ENCODE measurements around the gene RIN1. TPM values are rescaled to one million over a fixed set of nuclear protein-coding genes. Genes with fewer than 3 reads are reported as not detected.

The RIN1 gene
- total RNA-seq, 1 donor from 2014 or later, result 1.0 TPM

DNA sequence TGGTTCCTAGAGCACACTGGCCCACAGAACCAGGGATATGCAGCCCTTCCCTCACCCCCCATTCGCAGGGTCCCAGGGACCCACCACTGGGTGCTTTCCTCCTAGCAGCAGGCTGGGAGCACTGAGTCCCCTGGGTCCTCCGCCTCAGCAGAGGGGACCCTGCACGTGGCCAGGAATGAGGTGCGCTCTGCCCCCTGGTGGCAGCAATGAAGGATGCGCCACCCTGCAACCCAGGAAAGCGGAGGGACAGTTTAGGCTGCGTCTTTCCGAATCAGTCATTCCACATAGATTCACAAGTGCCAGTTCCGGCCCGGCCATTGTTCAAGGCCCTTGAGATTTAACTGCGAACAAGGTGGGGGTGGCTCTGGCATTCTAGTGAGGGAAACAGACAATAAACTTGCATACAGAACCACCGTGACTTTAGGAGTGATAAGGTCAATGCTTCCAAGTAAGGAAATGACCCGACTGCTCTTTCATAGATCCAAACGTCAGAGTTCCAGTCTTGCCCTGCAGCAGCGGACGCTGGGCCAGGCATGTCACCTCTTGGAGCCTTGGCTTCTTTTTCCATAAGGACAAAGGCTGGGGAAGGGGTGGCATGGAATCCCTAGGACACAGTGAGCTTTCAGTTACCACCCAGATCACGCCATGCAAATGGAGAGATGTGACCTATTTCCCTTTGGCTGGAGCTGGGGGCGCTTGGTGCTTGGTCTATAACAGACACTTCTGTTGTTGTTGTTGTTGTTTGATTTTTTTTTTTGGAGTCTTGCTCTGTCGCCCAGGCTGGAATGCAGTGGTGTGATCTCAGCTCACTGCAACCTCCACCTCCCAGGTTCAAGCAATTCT lies 7.7 kb downstream of the RIN1 start:
- no peaks in the 10 kb centered on the region for H3K9me3 ChIP-seq (replicated peaks)
- peaks cover 39% of the 10 kb centered on the region for H3K4me1 ChIP-seq
- intact Hi-C loops (cut with micrococcal nuclease), result no loop called here
- DNase-seq, result peak; percentile 79
- peak overlapping the region; percentile 16 for H3K4me3 ChIP-seq
- TF ChIP-seq, protein P1, sequence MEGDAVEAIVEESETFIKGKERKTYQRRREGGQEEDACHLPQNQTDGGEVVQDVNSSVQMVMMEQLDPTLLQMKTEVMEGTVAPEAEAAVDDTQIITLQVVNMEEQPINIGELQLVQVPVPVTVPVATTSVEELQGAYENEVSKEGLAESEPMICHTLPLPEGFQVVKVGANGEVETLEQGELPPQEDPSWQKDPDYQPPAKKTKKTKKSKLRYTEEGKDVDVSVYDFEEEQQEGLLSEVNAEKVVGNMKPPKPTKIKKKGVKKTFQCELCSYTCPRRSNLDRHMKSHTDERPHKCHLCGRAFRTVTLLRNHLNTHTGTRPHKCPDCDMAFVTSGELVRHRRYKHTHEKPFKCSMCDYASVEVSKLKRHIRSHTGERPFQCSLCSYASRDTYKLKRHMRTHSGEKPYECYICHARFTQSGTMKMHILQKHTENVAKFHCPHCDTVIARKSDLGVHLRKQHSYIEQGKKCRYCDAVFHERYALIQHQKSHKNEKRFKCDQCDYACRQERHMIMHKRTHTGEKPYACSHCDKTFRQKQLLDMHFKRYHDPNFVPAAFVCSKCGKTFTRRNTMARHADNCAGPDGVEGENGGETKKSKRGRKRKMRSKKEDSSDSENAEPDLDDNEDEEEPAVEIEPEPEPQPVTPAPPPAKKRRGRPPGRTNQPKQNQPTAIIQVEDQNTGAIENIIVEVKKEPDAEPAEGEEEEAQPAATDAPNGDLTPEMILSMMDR (IDR thresholded peaks at IDR 0.05; ENCODE audit: borderline replicate concordance), result peak; percentile 95
- peak overlapping the region; percentile 87 for H3K27ac ChIP-seq (replicated peaks)
- peaks cover 11% of the 10 kb centered on the region for H3K36me3 ChIP-seq
- H3K27me3 ChIP-seq (ENCODE audit: low read depth), result no peaks in the 10 kb centered on the region

DNA sequence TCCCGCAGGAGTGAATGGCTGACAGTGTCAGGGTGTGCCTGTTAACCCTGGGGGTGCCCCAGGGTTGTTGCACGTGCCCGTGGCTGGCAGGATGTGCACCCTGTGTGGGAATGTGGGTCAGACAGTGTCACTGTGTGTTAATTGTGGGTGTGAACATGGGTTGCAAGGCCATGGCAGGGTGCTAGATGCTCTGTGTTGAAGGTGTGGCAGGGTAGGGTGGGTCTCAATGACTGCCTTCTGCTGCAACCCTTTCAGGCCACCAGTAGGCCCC lies 8.3 kb downstream of the RIN1 start:
- TF ChIP-seq, protein P1 (IDR thresholded peaks at IDR 0.05; ENCODE audit: borderline replicate concordance), result no peak
- Histone ChIP-seq H3K27ac (replicated peaks) (peak overlapping the region; percentile 87), H3K9me3 (replicated peaks) (no peaks in the 10 kb centered on the region), H3K27me3 (ENCODE audit: low read depth) (no peaks in the 10 kb centered on the region), H3K4me1 (peaks cover 39% of the 10 kb centered on the region), H3K36me3 (peaks cover 5% of the 10 kb centered on the region), H3K4me3 (no peak overlapping the region)
- no peak for DNase-seq
- intact Hi-C loops (cut with micrococcal nuclease), result no loop called here

DNA sequence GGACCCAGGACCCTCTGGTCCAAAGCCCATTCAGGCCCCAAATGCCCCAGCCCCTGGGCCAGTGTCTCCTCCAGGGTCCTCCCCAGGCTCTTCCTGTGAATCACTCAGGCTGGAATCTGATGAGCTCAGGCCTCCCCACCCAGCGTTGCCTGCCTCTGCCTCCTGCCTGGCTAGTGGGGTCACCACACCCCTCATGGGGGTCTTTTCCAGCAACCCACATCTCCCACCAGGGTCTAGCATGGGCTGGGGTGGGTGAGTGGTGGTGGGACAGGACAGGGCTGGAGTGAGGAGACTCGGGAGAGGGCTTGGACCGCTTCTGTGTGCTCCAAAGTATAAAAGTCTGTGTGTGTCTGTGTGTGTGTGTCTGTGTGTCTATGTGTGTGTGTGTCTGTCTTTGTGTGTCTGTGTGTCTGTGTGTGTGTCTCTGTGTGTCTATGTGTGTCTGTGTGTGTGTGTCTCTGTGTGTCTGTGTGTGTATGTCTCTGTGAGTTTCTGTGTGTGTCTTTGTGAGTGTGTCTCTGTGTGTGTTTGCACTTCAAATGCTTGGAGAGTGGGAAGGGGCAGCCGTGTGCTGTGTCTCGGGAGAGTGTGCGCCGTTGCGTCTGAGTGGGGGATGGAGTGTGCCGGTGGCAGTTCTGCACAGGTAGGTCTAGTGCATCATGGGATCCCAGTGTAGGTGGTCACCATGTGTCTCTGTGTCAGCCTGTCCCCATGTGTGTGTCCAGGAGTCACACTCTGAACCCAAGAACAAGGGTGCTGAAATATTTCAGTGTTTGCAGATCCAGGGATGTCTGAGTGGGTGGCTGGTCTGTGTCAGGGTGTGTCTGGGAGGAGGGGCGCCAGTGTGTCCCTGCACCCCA lies 8.8 kb downstream of the RIN1 start:
- no peaks in the 10 kb centered on the region for H3K9me3 ChIP-seq (replicated peaks)
- H3K27ac ChIP-seq (replicated peaks), result peak overlapping the region; percentile 87
- TF ChIP-seq, protein P1 (IDR thresholded peaks at IDR 0.05; ENCODE audit: borderline replicate concordance), result no peak
- intact Hi-C loops (cut with micrococcal nuclease), result no loop called here
- peaks cover 2% of the 10 kb centered on the region for H3K36me3 ChIP-seq
- peaks cover 42% of the 10 kb centered on the region for H3K4me1 ChIP-seq
- peak overlapping the region; percentile 3 for H3K4me3 ChIP-seq
- H3K27me3 ChIP-seq (ENCODE audit: low read depth), result no peaks in the 10 kb centered on the region
- DNase-seq, result no peak

DNA sequence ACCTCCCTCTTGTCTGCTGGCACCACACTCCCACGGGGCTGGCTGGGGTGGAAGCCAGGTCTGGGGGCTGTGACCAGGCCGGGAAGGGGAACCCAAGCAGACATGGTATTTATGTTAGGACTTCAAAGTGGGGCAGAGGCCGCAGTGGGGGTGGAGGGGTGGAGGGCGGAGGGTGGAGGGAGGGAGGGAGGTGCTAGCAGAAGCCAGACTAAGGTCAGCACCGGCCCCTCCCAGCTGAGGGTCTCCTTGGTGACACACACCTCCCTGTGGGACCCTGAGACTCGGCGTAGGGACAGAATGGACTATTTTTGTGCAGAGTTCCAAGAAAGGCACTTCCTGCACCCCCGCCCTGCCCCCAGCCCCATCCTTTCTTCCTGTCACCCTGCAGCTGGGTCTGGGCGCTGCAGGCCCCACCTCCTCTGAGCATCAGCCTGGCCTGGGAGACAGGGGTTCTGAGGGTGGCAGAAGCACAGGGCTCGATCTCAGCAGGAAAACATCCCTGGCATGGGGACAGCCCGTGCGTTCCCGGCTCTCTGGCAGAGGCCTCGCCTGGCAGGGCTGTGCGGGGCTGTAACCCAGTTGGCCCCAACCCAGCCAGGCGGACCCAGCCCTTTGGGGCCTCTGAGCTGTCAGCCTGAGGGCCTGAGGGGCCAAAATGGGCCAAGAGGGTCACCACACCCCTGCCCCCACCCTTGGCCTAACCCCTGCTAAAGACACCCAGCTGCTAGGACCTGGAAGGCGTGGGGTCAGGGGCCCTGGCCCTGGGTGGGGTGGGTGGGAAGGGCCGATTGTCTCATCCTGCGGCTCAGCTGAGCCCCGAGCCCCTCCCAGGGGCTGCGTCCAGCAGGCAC lies 9.7 kb downstream of the RIN1 start:
- Histone ChIP-seq H3K9me3 (replicated peaks) (no peaks in the 10 kb centered on the region), H3K27me3 (ENCODE audit: low read depth) (no peaks in the 10 kb centered on the region), H3K4me3 (peak overlapping the region; percentile 3), H3K4me1 (peaks cover 51% of the 10 kb centered on the region), H3K27ac (replicated peaks) (peak overlapping the region; percentile 87), H3K36me3 (no peaks in the 10 kb centered on the region)
- intact Hi-C loops (cut with micrococcal nuclease), result no loop called here
- peak; percentile 80 for DNase-seq
- TF ChIP-seq, protein P1 (IDR thresholded peaks at IDR 0.05; ENCODE audit: borderline replicate concordance), result no peak

DNA sequence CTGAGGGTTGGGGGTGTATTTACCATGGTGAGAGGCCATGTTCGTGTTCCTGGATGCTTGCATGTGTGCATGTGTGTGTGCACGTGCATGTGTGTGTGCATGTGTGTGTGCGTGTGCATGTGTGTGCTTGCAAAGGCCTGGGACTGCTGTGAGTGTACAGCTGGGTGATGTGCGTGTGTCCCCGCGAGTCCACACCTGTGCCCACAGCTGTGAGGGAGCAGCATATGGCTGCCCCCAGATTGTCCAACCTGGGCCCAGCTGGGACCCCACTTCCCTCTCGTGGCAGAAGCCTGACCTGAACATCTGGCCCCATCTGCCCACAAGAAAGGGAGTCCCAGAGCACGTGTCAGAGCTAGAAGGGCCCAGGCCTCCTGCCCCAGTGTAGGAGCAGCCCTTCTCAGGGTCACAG lies 11.0 kb downstream of the RIN1 start:
- no peaks in the 10 kb centered on the region for H3K27me3 ChIP-seq (ENCODE audit: low read depth)
- peak overlapping the region; percentile 87 for H3K27ac ChIP-seq (replicated peaks)
- no peaks in the 10 kb centered on the region for H3K36me3 ChIP-seq
- TF ChIP-seq, protein P1 (IDR thresholded peaks at IDR 0.05; ENCODE audit: borderline replicate concordance), result no peak
- H3K9me3 ChIP-seq (replicated peaks), result no peaks in the 10 kb centered on the region
- intact Hi-C loops (cut with micrococcal nuclease), result no loop called here
- peaks cover 52% of the 10 kb centered on the region for H3K4me1 ChIP-seq
- no peak for DNase-seq
- H3K4me3 ChIP-seq, result no peak overlapping the region
